NCI-H2107 (cell line): ENCODE results near the gene TOR1AIP2.
"Not testable (repeated sequence)": the region's sequence is repeated elsewhere in the genome, so short reads cannot be mapped to it uniquely, and the experiment has no call there.

ENCODE experiments used
- DNase-seq: peaks from one replicate; lab custom pipeline; 2025; lab: John Stamatoyannopoulos, UW

The TOR1AIP2 gene

GRCh38 chr1:179875596-179876299 is 1.9 kb downstream of the TOR1AIP2 start:
- DNase-seq: no peak

- no peak for DNase-seq
Observed at GRCh38 chr1:179873438-179873851, 4.2 kb downstream of the TOR1AIP2 start.

GRCh38 chr1:179872558-179872957 is 5.0 kb downstream of the TOR1AIP2 start:
- no peak for DNase-seq

GRCh38 chr1:179871940-179872339 is 5.7 kb downstream of the TOR1AIP2 start:
- DNase-seq: no peak

- DNase-seq: no peak
Observed at GRCh38 chr1:179870870-179871269, 6.7 kb downstream of the TOR1AIP2 start.

- DNase-seq: no peak
Observed at GRCh38 chr1:179867493-179868330, 9.9 kb downstream of the TOR1AIP2 start.

GRCh38 chr1:179866616-179867015 is 11.0 kb downstream of the TOR1AIP2 start:
- DNase-seq: no peak

- DNase-seq: no peak
Observed at GRCh38 chr1:179865377-179865776, 12.2 kb downstream of the TOR1AIP2 start.

- no peak for DNase-seq
Observed at GRCh38 chr1:179860652-179861051, 17.0 kb downstream of the TOR1AIP2 start.

- no peak for DNase-seq
Observed at GRCh38 chr1:179857009-179857408, 20.6 kb downstream of the TOR1AIP2 start.

GRCh38 chr1:179856296-179856695 is 21.3 kb downstream of the TOR1AIP2 start:
- DNase-seq: no peak

GRCh38 chr1:179855831-179856230 is 21.8 kb downstream of the TOR1AIP2 start:
- not testable (repeated sequence) for DNase-seq

GRCh38 chr1:179853102-179853501 is 24.5 kb downstream of the TOR1AIP2 start:
- DNase-seq: no peak

GRCh38 chr1:179848233-179848632 is 29.4 kb downstream of the TOR1AIP2 start:
- no peak for DNase-seq

- no peak for DNase-seq
Observed at GRCh38 chr1:179840107-179840506, 37.5 kb downstream of the TOR1AIP2 start.

GRCh38 chr1:179836686-179837445 is 40.7 kb downstream of the TOR1AIP2 start:
- DNase-seq: not testable (repeated sequence)

- DNase-seq: no peak
Observed at GRCh38 chr1:179831852-179832699, 45.5 kb downstream of the TOR1AIP2 start.

- no peak for DNase-seq
Observed at GRCh38 chr1:179831225-179831624, 46.4 kb downstream of the TOR1AIP2 start.

GRCh38 chr1:179828554-179829110 is 49.0 kb downstream of the TOR1AIP2 start:
- no peak for DNase-seq

GRCh38 chr1:179826626-179827280 is 50.9 kb downstream of the TOR1AIP2 start:
- DNase-seq: no peak
